ENCODE results near the gene SLC51B. TPM values are rescaled to one million over a fixed set of nuclear protein-coding genes. Genes with fewer than 3 reads are reported as not detected.

SLC51B gene
- total and polyA plus RNA-seq, 2 of the 4 experiments (the other 2 are of a cell fraction) = not detected

- H3K79me1 ChIP-seq (ENCODE audit: low read depth in 1 of 2, low read length in 2 of 2) = no peaks in the 10 kb centered on the region
- in situ Hi-C loops (cut with MboI; ENCODE audit: low sequenced_read_pairs) (no loop called here), intact Hi-C loops (cut with micrococcal nuclease) (loop anchor here (2.0 kb wide), 1 partner anchor 127 kb away; no protein-coding TSS in a partner anchor), dilution Hi-C loops (cut with HindIII; ENCODE audit: low sequenced_read_pairs, unreplicated experiment) (no loop called here)
- no peak overlapping the region for H3K23ac ChIP-seq (ENCODE audit: low read depth, low read length)
- no peak overlapping the region for H2BK5ac ChIP-seq (ENCODE audit: low read depth, low read length, poor library complexity, severe bottlenecking)
- no peak overlapping the region for H2BK20ac ChIP-seq (ENCODE audit: low read depth, low read length)
- 0 out of 2 replicates have a peak overlapping the region, but pooled peaks have one; percentile 46 for H3K14ac ChIP-seq (replicated peaks; ENCODE audit: low read depth, low read length)
- CTCF ChIA-PET = interaction anchor here (0.6 to 4.9 kb wide), 5 partner anchors 21 to 47 kb away, joined by 3 to 74 read pairs (median 9); no protein-coding TSS in a partner anchor
- TF ChIP-seq CEBPB (IDR thresholded peaks at IDR 0.05; ENCODE audit: low read depth, low read length) = 0 out of 2 replicates have a peak, but pooled peaks have one; percentile 11
- no peak for TF ChIP-seq MXI1 (IDR thresholded peaks at IDR 0.05; ENCODE audit: borderline replicate concordance, low read depth, low read length)
- peak overlapping the region; percentile 44 for H2AFZ ChIP-seq (replicated peaks; ENCODE audit: low read length, poor library complexity)
- peak; percentile 45 for DNase-seq
- no TSS peak for BruUV-seq (replicated peaks)
- 100% methylated on average over 1 of the region's 6 CpGs; no CpG with 5 or more reads in 1 of the 2 experiments for WGBS, 2 experiments (ENCODE audit: extremely low coverage in 2 of 2, insufficient read length in 1 of 2)
- peaks cover 18% of the 10 kb centered on the region for H3K9me1 ChIP-seq (ENCODE audit: insufficient read depth, low read length)
- no peak for ATAC-seq (ENCODE audit: low read depth)
- H3K4ac ChIP-seq (ENCODE audit: low read depth, low read length) = peak overlapping the region; percentile 15; the same call in 1 of the 2 replicates
- H3K27me3 ChIP-seq (ENCODE audit: control insufficient read depth, insufficient read depth, low read length) = peaks cover 4% of the 10 kb centered on the region
- H2BK15ac ChIP-seq (ENCODE audit: low read depth, low read length) = no peak overlapping the region
- H2BK120ac ChIP-seq (ENCODE audit: low read depth, low read length) = peak overlapping the region; percentile 21; the same call in 1 of the 2 replicates
- H3K18ac ChIP-seq (ENCODE audit: low read depth, low read length) = no peak overlapping the region
- H4K20me1 ChIP-seq (ENCODE audit: insufficient read depth, low read length) = no peaks in the 10 kb centered on the region
- H3K4me3 ChIP-seq (ENCODE audit: insufficient read depth, low read depth, low read length) = no peak overlapping the region
- POLR2A ChIA-PET (ENCODE audit: unreplicated experiment) = no interaction called here
- H4K91ac ChIP-seq (ENCODE audit: insufficient read depth, low read depth, low read length) = peak overlapping the region; percentile 53; the same call in 1 of the 2 replicates
- H3K56ac ChIP-seq (ENCODE audit: extremely low read depth, insufficient read depth, low read length) = no peak overlapping the region
- no peaks in the 10 kb centered on the region for H3K36me3 ChIP-seq (ENCODE audit: control insufficient read depth, insufficient read depth, low read length)
- peaks cover 2% of the 10 kb centered on the region; the same call in 1 of the 2 replicates for H3K9me3 ChIP-seq (ENCODE audit: control insufficient read depth, insufficient read depth, low read length)
- H3K4me2 ChIP-seq (ENCODE audit: low read depth, low read length) = no peak overlapping the region
- H3K27ac ChIP-seq (ENCODE audit: insufficient read depth, low read length) = no peak overlapping the region
- no peak overlapping the region for H4K8ac ChIP-seq (ENCODE audit: low read depth in 2 of 2, low read length in 2 of 2)
- H3K4me1 ChIP-seq (ENCODE audit: control insufficient read depth, insufficient read depth, low read length) = peaks cover 16% of the 10 kb centered on the region
- peak overlapping the region; percentile 63; the same call in 1 of the 2 replicates for H2AK5ac ChIP-seq (ENCODE audit: low read depth, low read length)
- peak overlapping the region; percentile 1 for H2AK9ac ChIP-seq (replicated peaks; ENCODE audit: low read depth, low read length, poor library complexity)
- H3K9ac ChIP-seq (ENCODE audit: low read depth, low read length) = no peak overlapping the region
- no peak overlapping the region for H4K5ac ChIP-seq (ENCODE audit: low read depth, low read length)
Observed at GRCh38 chr15:65055201-65055870, 10.1 kb downstream of the SLC51B start.

All from IMR-90 (cell line).